HG03196 (cell line): Measurements from ENCODE around the gene DMGDH.

ENCODE experiments used
- ATAC-seq: cut with Tn5 transposase; IDR thresholded peaks from one replicate; pipeline ENCODE4 v1.9.1; 2021; ENCODE audit not compliant: unreplicated experiment

DMGDH gene

DNA sequence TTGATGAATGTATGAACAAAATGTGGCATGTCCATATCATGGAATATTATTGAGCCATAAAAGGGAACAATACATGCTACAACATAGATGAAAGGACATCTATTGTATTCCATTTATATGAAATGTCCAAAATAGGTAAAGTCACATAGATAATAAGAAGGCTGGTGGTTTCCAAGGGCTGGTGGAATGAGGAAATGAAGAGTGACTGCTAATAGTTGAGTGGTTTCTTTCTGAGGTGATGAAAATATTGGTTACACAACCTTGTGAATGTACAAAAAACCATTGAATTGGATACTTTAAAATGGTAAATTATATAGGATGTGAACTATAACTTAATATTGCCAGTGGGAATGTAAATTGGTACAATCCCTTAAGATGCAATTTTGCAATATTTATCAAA is 89.6 kb downstream of the DMGDH start:
- no peak for ATAC-seq

DNA sequence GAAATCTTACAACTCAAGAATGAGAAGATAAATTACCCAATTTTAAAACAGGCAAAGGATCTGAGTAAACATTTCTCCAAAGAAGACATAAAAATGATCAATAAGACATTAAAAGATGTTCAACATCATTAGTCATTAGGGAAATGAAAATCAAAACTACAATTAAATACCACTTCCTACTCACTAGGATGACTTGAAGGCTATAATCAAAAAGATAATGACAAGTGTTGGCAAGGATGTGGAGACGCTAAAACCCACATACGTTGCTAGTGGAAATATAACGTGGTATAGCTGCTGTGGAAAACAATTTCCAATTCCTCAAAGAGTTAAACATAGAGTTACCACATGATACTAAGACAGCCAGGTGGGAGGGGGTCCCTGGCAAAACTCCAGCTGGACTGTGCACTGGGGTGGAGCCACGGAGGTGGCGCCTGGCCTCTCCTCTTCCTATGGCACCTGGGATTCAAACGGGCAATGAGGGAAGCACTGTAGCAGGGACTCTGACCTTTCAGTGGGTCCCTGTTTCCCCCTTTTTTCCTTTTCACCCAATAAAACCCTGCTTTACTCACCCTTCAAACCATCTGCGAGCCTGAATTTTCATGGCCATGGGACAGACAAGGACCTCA is 90.2 kb downstream of the DMGDH start:
- ATAC-seq: no peak

DNA sequence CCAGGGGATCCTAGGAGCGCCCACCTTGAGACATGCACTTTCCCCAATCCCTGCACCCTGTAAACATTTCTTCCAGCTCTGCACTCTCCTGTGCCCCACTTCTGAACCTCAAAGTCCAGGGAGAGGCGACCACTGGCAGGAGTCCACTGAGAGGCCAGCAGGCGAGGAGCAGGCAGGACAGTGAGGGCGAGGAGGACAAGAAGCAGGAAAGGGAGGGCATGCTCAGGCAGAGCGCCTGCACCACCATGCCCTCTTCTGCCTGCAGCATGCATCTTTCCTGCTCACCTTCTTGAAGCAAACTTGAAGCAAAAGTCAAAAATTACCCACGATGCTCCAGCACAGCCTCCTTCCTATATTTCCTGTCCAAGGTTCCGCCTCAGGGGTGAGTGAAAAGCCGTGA is 94.4 kb downstream of the DMGDH start:
- no peak for ATAC-seq

DNA sequence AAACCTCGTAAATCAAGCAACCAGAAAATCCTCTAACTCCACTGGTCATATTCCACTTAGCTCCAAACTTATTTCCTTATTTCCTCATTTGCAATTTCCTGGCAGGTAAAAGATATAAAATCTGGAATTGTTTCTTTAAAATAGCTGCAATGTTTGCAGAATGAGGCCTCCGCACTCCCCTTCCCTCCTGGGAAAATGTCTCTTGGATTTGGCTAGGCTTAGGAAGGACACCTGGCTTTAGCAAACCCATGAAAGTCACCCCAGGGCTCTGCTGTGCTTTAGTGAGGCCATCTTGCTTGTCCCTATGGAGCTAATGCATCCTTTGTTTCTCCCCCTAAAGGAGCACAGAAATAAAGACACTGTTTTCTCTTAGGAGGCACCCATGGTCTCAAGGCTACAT is 94.9 kb downstream of the DMGDH start:
- no peak for ATAC-seq

DNA sequence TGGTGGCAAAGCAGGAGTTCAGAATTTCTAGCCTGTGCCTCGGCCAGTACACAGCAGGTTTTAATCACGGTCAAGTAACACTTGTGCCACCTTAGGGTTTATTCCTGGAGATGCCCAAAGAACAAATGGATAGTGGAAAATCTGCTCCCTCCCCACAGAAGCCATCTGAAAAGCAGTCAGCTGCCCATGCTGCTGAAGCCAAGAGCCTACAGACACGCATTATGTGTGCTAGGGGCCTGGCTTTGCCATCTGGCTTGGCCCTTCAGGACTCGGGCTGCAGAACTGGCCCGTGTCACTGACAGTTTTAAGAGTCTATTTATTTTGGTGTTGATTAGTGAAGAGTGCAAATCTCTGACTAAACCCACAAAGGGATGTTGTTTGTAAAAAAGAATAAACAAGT is 95.5 kb downstream of the DMGDH start:
- ATAC-seq: no peak

DNA sequence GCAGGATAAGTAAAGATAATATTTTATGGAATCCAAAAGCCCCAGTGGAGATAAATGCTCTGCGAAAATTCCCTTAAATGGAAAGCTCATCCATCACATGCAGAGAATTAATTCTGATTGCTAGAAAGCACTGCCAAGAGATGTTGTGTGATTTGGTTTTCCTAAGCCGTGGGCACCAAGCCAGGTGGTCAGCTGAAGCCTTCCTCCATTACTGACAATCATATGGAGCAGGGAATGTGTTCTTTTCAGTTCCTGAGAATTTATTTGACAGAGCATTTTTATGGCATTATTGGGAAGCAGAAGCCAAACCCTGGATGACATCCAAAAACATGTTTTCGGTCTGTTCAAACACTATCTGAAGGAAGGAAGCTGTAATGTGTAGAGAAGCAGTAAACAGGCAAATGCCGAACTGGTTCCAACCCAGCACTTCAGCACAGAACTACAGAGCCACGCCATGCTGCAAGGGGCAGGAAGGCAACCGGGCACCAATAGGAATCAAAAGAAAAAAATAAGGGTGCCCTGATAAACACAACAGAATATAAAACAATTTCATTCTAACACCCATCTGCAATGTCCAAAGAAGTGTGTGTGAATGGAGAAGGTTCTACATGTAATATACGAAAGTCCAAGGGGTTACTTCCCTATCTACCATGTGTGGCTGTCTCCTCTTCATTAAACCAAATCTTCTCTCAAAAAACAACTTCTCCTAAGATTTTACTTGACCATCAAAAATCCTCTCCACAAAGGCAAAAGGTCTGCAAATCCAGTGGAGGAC is 96.6 kb downstream of the DMGDH start:
- ATAC-seq: no peak

DNA sequence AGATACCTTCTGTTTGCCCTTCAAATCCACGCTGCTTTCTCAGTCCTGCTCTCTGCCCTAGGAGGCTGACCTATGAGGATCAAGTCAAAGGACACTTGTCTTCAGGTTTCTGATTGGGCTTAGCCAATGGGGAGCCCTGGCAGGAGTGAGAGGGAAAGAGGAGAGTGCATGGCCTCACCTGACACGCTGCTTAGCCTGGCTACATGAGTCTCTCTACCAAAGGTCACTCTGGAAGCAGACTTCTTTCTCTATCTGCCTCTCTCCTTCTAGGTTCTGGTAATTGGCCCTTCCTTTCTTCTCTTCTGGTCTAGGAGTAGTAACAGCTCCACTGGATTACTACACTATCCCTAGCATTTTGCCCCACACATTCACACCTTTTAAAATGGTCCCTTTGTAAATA is 97.5 kb downstream of the DMGDH start:
- ATAC-seq: no peak

DNA sequence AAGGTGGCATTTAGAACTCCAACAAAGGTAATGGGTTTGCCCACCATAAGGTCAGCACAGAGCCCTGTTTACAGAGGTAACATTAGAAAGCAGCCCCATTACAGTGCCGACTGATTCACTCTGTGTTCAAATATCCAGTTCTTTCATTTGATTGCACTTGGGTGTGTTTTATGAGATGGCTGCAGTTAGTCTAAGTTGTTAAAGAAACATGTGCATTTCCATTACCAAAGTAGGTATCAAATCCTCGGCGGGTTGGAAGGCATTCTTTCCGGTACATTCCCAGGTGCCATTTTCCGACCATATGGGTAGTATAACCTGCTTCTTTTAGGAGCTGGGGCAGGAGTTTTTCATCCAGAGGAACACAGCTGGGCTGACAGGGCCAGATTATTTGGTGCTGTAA is 100.7 kb downstream of the DMGDH start:
- ATAC-seq: no peak

DNA sequence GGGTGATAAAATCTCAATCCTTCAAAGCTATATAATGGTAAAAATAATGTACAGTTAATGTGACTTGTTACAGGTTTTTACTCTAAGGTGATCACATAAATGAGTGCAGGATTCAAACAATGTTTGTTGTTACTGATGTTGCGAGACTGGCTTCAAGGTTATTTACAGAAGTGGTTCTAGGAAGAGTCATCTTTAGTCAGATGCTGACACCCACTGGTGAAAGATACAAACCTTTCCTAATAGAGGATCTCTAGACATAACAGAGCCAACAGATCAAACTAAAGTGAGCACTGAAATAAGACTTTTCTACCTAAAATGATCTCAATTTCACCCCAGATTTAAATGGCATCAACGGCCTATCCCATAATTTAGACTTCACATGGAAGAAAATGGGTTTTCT is 104.6 kb downstream of the DMGDH start:
- no peak for ATAC-seq

DNA sequence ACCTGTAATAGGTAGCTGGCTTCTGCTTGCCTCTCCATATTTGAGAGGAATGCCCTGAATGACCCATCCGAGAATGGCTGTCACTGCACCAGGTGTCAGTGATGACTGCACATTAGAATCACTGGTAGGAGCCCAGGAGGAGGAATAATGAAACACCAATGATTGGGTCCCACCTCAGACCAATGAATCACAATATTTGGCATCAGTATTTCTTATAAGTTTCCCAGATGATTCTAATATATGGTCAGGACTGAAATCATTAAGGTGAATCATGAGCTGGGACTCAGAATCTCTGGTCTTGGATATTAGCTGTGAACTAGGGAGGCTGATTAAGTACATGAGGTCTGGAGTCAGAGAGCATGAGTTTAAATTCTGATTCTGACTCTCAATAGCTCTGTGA is 107.7 kb downstream of the DMGDH start:
- no peak for ATAC-seq

DNA sequence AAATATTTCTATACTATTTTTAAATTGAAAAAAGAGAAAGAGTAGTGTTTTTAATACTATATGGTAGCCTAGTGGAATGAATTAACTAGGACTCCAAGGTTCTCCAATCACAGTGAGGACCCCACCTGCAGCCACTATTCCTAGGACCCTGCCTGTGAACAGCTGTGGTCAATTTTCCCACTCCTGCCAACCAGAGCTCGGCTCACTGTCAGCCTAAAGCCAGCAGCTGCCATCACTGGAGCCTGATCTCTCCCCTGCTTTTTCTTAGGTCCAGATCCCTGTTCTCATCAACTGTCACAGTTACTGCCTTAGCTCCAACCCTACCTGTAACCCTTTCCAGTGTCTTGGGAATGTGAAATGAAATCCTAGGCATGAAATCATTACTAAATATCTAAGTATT is 109.7 kb downstream of the DMGDH start:
- no peak for ATAC-seq

DNA sequence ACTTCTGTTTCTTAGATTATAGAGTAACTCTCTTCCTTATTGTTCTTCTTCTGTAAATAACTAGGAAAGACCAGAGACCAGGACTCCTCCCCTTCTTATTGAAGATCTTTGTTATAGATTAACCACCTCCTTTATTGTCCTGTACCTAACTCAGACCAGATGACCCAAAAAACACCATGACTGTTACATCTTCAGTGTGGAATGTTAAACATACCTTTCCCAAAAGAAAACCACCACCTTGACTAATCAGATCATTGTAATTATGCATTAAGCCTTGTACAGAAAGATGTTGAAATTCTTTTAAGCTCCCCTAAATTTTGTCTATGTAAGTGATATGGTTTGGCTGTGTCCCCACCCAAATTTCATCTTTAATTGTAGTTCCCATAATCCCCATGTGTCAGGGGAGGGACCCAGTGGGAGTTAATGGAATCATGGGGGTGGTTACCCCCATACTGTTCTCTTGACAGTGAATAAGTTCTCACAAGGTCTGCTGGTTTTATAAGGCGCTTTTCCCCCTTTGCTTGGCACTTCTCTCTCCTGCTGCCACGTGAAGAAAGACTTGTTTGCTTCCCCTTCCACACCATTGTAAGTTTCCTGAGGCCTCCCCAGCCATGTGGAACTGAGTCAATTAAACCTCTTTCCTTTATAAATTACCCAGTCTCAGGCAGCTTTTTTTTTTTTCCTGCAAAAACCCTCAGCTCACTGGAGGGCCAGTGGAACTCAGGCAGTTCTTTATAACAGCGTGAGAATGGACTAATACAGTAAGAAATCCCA is 110.6 kb downstream of the DMGDH start:
- no peak for ATAC-seq

DNA sequence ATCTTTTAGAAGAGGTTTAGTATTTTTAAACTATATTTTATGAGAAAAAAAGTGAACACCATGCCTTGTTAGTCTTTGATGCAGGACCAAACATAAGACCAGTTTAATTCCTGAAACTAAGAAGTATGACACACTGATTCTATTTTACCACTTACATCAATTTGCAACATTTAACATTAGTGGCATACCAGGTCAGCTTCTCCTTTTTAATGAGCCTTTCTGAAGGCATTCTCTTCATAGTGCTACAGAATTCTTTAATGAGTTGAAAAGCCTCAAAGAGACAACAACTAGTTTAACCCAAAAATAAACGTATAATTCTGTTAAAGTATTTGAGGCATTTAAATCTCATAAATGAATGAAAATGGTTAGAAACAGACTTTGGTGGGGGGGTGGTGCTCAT is 112.6 kb downstream of the DMGDH start:
- ATAC-seq: no peak

DNA sequence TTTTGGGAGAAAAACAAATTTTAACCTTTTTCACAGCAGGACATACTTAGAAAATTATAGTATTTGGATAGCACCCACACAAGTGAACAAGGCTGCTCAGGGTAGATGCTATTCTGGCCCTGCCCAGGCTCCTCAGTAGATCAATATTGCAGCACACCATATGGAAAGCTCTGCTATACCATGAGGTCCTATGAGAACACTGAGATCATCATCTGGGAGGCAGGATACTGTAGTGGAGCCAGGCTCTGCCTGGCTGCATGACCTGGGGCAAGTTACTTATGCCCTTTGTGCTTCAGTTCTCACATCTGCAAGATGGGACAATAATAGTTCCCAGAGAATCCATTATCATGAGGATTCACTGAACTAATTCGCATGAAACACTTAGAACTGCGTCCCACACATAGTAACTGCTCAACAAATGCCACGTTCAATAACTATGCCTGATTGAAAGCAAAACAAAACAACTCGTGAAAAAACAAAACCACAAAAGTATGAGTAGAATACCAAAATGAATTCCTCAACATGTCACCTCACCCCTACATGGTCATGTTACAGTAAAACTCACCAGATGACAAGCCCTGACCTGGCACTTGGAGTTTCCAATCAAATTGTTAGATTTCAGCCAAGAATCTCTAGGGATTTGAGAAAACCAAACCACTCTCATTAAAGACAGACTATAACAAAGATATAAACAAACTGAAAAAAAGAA is 116.2 kb downstream of the DMGDH start:
- no peak for ATAC-seq
